BLaER1 treated with 17β-estradiol and CSF1 and Interleukin-3, amounts not matched to agents 10 nM and 100 nM (cell line): ENCODE results near the gene MEGF6.

ENCODE experiments used
- H3K27ac ChIP-seq, 11 experiments: shearing (Covaris generic); formaldehyde crosslinking; 2 replicates each; pipeline ENCODE4 v1.8.1; 2022
- H3K27me3 ChIP-seq, 11 experiments: shearing (Covaris generic); formaldehyde crosslinking; 2 replicates each; pipeline ENCODE4 v1.8.1; 2022
- H3K36me3 ChIP-seq, 11 experiments: shearing (Covaris generic); formaldehyde crosslinking; 2 replicates each; pipeline ENCODE4 v1.8.1; 2022
- H3K4me1 ChIP-seq, 10 experiments: shearing (Covaris generic); formaldehyde crosslinking; 2 replicates each; pipeline ENCODE4 v1.8.1; 2022
- H3K4me2 ChIP-seq, 11 experiments: shearing (Covaris generic); formaldehyde crosslinking; 2 replicates each; pipeline ENCODE4 v1.8.1; 2022
- H3K4me3 ChIP-seq, 10 experiments: shearing (Covaris generic); formaldehyde crosslinking; 2 replicates each; pipeline ENCODE4 v1.8.1; 2022
- H3K9ac ChIP-seq, 11 experiments: shearing (Covaris generic); formaldehyde crosslinking; 2 replicates each; pipeline ENCODE4 v1.8.1; 2022
- H3K9me3 ChIP-seq, 11 experiments: shearing (Covaris generic); formaldehyde crosslinking; replicated peaks in 1 of 11; 2 replicates each; pipeline ENCODE4 v1.8.1; 2022
- H4K20me1 ChIP-seq, 11 experiments: shearing (Covaris generic); formaldehyde crosslinking; 2 replicates each; pipeline ENCODE4 v1.8.1; 2022
- Cebpa-rat ChIP-seq, 11 experiments: shearing (Covaris generic); IDR thresholded peaks; 2 replicates each; pipeline ENCODE4 v1.8.1; 2022

Gene MEGF6

DNA sequence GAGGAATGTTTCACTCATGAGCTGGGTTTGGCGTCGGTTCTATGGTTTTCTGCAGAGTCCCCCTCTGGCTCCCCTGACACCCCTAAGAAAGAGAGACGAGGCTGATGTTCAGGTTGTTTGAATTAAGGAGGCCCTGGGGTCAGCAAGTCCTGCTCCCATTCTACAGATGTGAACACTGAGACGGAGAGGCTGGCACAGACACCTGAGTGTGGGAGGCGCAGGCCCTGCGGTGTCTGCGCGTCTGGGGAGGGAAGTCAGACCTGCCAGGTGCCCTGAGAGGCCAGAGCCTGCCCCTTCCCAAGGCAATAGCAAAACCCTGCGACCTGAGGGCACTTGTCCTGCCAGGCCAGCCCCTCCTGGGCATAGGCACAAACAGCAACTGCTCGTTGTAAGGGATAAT is 47.7 kb downstream of the MEGF6 start:
- Histone ChIP-seq H3K27me3 (no peaks in the 10 kb centered on the region), H3K9ac (no peak overlapping the region), H3K9me3 (peaks cover 0 to 9% (median 7%) of the 10 kb centered on the region in 11 experiments; a peak in 15 of 22 replicates), H3K4me1 (peaks cover 0 to 3% (median 0%) of the 10 kb centered on the region in 10 experiments; a peak in 1 of 20 replicates), H3K27ac (no peak overlapping the region), H3K4me2 (no peak overlapping the region), H3K4me3 (no peak overlapping the region), H4K20me1 (peaks cover 0 to 94% (median 87%) of the 10 kb centered on the region in 11 experiments; a peak in 18 of 22 replicates), H3K36me3 (peaks cover 0 to 14% (median 0%) of the 10 kb centered on the region in 11 experiments; a peak in 3 of 22 replicates)
- no peak for TF ChIP-seq Cebpa-rat (IDR thresholded peaks at IDR 0.05)

DNA sequence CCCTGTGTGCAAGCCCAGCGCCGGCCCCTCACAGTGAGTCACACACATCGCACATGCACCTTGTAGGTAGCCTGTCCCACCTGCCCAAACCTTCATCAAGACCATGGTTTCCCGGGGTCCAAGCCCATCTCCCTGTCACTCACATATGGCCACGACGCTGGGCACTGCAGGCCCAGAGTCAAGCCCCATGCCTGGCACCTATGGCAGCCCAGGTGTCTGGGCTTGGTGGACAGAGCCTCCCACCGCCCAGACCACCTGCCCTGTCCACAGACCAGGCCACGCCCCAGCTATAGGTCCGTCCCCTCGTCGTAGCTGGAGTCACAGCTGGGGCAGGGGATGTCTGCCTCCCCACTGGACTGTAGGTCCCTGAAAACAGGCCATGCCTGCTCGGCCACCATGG is 48.2 kb downstream of the MEGF6 start:
- no peak overlapping the region for H3K4me3 ChIP-seq
- peaks cover 0 to 94% (median 82%) of the 10 kb centered on the region in 11 experiments; a peak in 18 of 22 replicates for H4K20me1 ChIP-seq
- H3K4me1 ChIP-seq, result peaks cover 0 to 8% (median 0%) of the 10 kb centered on the region in 10 experiments; a peak in 3 of 20 replicates
- H3K4me2 ChIP-seq, result no peak overlapping the region
- no peak for TF ChIP-seq Cebpa-rat (IDR thresholded peaks at IDR 0.05)
- no peaks in the 10 kb centered on the region for H3K27me3 ChIP-seq
- no peak overlapping the region for H3K27ac ChIP-seq
- no peak overlapping the region for H3K9ac ChIP-seq
- peaks cover 0 to 14% (median 10%) of the 10 kb centered on the region in 11 experiments; a peak in 15 of 22 replicates for H3K9me3 ChIP-seq
- peaks cover 0 to 18% (median 0%) of the 10 kb centered on the region in 11 experiments; a peak in 3 of 22 replicates for H3K36me3 ChIP-seq

DNA sequence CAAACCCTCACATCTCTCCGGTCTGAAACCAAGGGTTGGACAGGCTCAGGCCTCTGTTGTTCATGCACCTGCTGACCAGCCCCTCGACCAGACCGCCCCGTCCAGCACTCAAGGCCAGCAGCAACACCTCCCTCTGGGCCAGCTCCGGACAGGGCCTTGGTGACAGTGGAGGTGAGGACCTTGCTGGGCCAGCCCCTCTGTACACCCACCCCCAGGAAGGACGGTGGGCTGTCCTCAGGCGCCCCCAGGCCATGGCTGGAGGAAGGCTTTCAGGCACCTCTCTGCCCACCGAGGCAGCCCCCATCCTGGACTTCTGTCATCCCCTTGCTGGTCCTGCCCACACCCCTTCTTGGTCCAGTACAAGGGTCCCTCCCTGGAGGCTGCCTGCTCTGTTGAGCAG is 48.6 kb downstream of the MEGF6 start:
- Histone ChIP-seq H3K4me1 (peaks cover 0 to 12% (median 0%) of the 10 kb centered on the region in 10 experiments; a peak in 3 of 20 replicates), H3K4me3 (no peak overlapping the region), H3K9me3 (peaks cover 0 to 16% (median 10%) of the 10 kb centered on the region in 11 experiments; a peak in 15 of 22 replicates), H3K27me3 (no peaks in the 10 kb centered on the region), H4K20me1 (peaks cover 0 to 94% (median 81%) of the 10 kb centered on the region in 11 experiments; a peak in 18 of 22 replicates), H3K36me3 (peaks cover 0 to 20% (median 0%) of the 10 kb centered on the region in 11 experiments; a peak in 4 of 22 replicates), H3K4me2 (no peak overlapping the region), H3K27ac (no peak overlapping the region), H3K9ac (0 out of 22 replicates have a peak overlapping the region, but pooled peaks of 1 of the 11 experiments have one; percentile 19)
- no peak for TF ChIP-seq Cebpa-rat (IDR thresholded peaks at IDR 0.05)

DNA sequence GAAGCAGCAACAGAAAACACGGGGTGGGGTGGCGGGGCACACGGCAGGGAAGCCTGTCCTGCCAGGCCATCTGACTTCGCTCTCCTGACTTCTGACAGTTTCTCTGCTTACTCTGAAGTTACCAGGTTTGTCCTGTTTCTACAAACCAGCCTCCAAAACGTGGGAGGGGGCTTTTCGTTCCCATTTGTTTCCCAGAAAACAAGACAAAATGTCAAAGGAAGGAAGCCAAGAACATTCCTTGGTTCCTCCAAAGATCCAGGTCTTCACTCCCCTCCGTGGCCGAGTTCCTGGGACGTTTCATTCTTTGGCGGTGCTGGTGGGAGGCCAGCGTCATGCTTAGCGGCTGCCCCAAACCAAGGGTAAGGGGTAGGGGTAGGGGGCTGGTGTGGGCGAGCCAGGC is 49.6 kb downstream of the MEGF6 start:
- Histone ChIP-seq H3K9me3 (peaks cover 0 to 16% (median 10%) of the 10 kb centered on the region in 11 experiments; a peak in 15 of 22 replicates), H3K4me2 (no peak overlapping the region), H3K27me3 (no peaks in the 10 kb centered on the region), H3K4me3 (no peak overlapping the region), H3K4me1 (peaks cover 0 to 12% (median 0%) of the 10 kb centered on the region in 10 experiments; a peak in 3 of 20 replicates), H3K9ac (no peak overlapping the region), H3K36me3 (peaks cover 0 to 23% (median 0%) of the 10 kb centered on the region in 11 experiments; a peak in 5 of 22 replicates), H3K27ac (no peak overlapping the region), H4K20me1 (peaks cover 0 to 94% (median 81%) of the 10 kb centered on the region in 11 experiments; a peak in 18 of 22 replicates)
- no peak for TF ChIP-seq Cebpa-rat (IDR thresholded peaks at IDR 0.05)

DNA sequence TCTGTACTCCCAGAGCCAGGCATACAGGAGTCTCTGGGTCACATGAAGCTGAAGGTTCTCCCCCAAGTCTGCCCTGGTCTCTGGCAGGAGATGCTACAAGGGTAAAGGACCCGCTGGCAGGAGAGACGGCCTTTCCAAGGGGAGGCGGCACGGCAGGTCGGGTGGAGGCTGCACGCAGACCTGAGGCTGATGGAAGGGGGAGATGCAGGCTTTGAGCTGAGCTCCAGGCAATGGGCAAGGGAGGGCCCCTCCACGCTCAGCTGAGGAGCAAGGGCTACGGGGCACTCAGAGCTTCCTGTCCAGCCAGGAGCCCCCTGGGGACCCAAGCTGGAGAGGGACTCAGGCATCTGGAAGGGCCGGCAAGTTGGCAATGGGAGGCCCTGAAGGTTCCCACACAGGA is 50.3 kb downstream of the MEGF6 start:
- peaks cover 0 to 16% (median 10%) of the 10 kb centered on the region in 11 experiments; a peak in 15 of 22 replicates for H3K9me3 ChIP-seq
- H3K36me3 ChIP-seq, result peaks cover 0 to 30% (median 5%) of the 10 kb centered on the region in 11 experiments; a peak in 5 of 22 replicates
- H3K4me2 ChIP-seq, result no peak overlapping the region
- no peak for TF ChIP-seq Cebpa-rat (IDR thresholded peaks at IDR 0.05)
- peaks cover 0 to 12% (median 0%) of the 10 kb centered on the region in 10 experiments; a peak in 3 of 20 replicates for H3K4me1 ChIP-seq
- H3K27ac ChIP-seq, result no peak overlapping the region
- H3K9ac ChIP-seq, result no peak overlapping the region
- no peaks in the 10 kb centered on the region for H3K27me3 ChIP-seq
- H3K4me3 ChIP-seq, result no peak overlapping the region
- H4K20me1 ChIP-seq, result peaks cover 0 to 94% (median 79%) of the 10 kb centered on the region in 11 experiments; a peak in 18 of 22 replicates

DNA sequence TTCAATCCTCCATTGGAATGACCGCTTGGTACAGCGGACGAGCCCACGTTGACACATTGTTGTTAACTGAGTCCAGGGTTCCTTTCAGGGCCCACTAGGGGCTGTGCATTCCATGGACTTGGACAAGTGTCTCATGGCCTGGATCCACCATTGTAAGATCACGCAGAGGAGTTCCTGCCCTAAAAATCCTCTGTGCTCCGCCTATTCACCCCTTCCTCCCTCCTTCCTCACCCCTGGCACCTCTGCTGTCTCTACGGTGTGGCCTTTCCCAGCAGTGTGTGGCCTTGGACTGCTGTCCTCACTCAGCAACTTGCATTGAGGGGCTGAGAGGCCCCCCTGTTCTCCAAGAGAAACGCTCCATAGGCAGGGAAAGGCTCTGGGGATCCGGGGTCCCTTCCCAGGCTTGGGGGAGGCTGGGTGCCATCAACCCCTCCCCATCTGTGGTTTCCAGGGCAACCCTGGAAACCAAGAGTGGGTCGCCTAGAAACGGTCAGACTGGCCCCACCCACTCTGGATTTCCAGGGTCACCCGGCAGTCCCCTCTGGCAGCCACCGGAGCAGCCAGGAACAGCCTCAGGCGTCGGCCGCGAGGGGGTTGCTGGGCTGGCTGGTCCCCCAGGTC is 50.9 kb downstream of the MEGF6 start:
- no peaks in the 10 kb centered on the region for H3K27me3 ChIP-seq
- no peak overlapping the region for H3K4me3 ChIP-seq
- H3K4me1 ChIP-seq, result peaks cover 0 to 12% (median 0%) of the 10 kb centered on the region in 10 experiments; a peak in 3 of 20 replicates
- H3K9me3 ChIP-seq, result peaks cover 0 to 16% (median 10%) of the 10 kb centered on the region in 11 experiments; a peak in 15 of 22 replicates
- peaks cover 0 to 31% (median 5%) of the 10 kb centered on the region in 11 experiments; a peak in 5 of 22 replicates for H3K36me3 ChIP-seq
- H3K27ac ChIP-seq, result no peak overlapping the region
- no peak for TF ChIP-seq Cebpa-rat (IDR thresholded peaks at IDR 0.05)
- H4K20me1 ChIP-seq, result peaks cover 0 to 94% (median 79%) of the 10 kb centered on the region in 11 experiments; a peak in 18 of 22 replicates
- no peak overlapping the region; a peak in 1 of 22 replicates for H3K9ac ChIP-seq
- H3K4me2 ChIP-seq, result no peak overlapping the region

DNA sequence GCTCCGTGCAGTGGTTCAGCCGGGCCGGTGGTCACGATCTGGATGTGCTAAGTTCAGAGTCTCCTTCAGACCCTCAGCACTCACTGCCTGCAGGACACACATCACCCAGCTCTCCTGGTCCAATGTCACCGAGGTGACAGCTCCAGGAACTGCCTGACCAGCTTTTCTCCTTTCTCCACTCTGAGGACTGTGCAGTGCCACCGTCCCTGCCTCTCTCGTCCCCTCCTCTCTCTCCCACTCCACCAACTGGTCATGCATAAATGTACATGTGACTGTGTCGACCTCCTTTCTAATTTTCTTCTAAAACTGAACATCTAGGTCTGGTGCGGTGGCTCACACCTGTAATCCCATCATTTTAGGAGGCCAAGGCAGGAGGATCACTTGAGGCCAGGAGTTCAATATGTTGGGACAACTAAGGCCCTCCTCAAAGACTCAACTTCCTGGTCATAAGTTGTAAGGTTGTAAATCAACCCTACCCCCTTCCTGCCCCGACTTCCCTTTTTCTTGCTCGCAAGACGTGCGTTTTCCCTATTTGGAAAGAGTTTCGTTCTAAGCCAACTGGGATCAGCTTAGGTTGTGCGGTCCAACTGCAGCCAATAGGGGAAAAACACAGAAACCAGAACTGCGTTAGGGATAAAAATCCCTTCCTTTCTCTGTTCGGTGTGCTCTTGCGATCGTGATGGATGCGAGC is 53.1 kb downstream of the MEGF6 start:
- H3K4me2 ChIP-seq, result peak overlapping the region in 1 of 11 experiments; percentile 18; a peak in 1 of 22 replicates
- peaks cover 0 to 16% (median 10%) of the 10 kb centered on the region in 11 experiments; a peak in 15 of 22 replicates for H3K9me3 ChIP-seq
- H4K20me1 ChIP-seq, result peaks cover 0 to 94% (median 78%) of the 10 kb centered on the region in 11 experiments; a peak in 16 of 22 replicates
- no peak overlapping the region for H3K4me3 ChIP-seq
- H3K9ac ChIP-seq, result no peak overlapping the region
- no peak overlapping the region for H3K27ac ChIP-seq
- peaks cover 0 to 12% (median 0%) of the 10 kb centered on the region in 10 experiments; a peak in 3 of 20 replicates for H3K4me1 ChIP-seq
- TF ChIP-seq Cebpa-rat (IDR thresholded peaks at IDR 0.05), result no peak
- H3K36me3 ChIP-seq, result peaks cover 0 to 44% (median 5%) of the 10 kb centered on the region in 11 experiments; a peak in 5 of 22 replicates
- H3K27me3 ChIP-seq, result no peaks in the 10 kb centered on the region

DNA sequence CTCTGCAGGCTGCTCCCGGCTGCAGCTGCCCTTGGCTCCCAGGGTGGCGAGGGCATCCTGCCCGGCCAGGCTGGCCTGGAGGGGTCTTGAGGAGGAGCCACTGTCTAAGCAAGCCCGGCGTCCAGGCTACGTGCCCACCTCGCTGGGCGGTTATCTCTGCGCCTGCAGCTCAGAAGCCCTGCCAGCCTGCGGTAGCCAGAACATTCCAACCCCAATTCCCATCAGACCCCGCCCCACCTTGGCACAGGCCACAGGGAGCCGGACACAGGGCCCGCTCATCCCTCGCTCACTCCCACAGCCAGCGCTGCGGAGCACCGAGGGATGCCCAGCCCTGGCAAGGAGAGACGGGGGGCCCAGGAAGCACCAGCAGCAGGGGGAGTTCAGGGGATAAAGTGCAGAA is 53.9 kb downstream of the MEGF6 start:
- Histone ChIP-seq H3K4me3 (no peak overlapping the region), H3K27ac (no peak overlapping the region), H3K4me1 (peaks cover 0 to 12% (median 0%) of the 10 kb centered on the region in 10 experiments; a peak in 3 of 20 replicates), H3K27me3 (no peaks in the 10 kb centered on the region), H3K9me3 (peaks cover 0 to 16% (median 10%) of the 10 kb centered on the region in 11 experiments; a peak in 15 of 22 replicates), H3K36me3 (peaks cover 0 to 44% (median 5%) of the 10 kb centered on the region in 11 experiments; a peak in 5 of 22 replicates), H3K4me2 (no peak overlapping the region), H4K20me1 (peaks cover 0 to 94% (median 78%) of the 10 kb centered on the region in 11 experiments; a peak in 17 of 22 replicates), H3K9ac (no peak overlapping the region)
- TF ChIP-seq Cebpa-rat (IDR thresholded peaks at IDR 0.05), result no peak
